ENCODE data around the gene EML6. TPM values are rescaled to one million over a fixed set of nuclear protein-coding genes. Genes with fewer than 3 reads are reported as not detected.

The EML6 gene
- total RNA-seq, 8 experiments from 2014 or later, result 2.9 to 23.2 (median 10.2) TPM

GRCh38 chr2:54770211-54770610, 46.7 kb downstream of the EML6 start:
- H3K27ac ChIP-seq, result no peak overlapping the region
- no peak for ATAC-seq (replicated peaks in 6 of 8)
- H3K4me1 ChIP-seq (replicated peaks in 1 of 2), result no peaks in the 10 kb centered on the region
- no peak overlapping the region for H3K4me3 ChIP-seq
- in situ Hi-C loops (cut with MboI; ENCODE audit: low pct_unique_long_range_greater_than_20kb in 2 of 9, low sequenced_read_pairs in 9 of 9, unreplicated experiment in 9 of 9), result no loop called here
- WGBS, 10 experiments, result 50 to 100% (median 86%) methylated on average over 1 to 2 of the region's 2 CpGs; no CpG with 5 or more reads in 2 of the 10 experiments

GRCh38 chr2:54770676-54771075, 47.2 kb downstream of the EML6 start:
- no peak for ATAC-seq (replicated peaks in 6 of 8)
- Histone ChIP-seq H3K4me1 (replicated peaks in 1 of 2) (no peaks in the 10 kb centered on the region), H3K27ac (no peak overlapping the region), H3K4me3 (no peak overlapping the region)
- in situ Hi-C loops (cut with MboI; ENCODE audit: low pct_unique_long_range_greater_than_20kb in 2 of 9, low sequenced_read_pairs in 9 of 9, unreplicated experiment in 9 of 9), result no loop called here
- 83 to 100% (median 100%) methylated on average over 1 to 3 of the region's 3 CpGs; no CpG with 5 or more reads in 3 of the 10 experiments for WGBS, 10 experiments

GRCh38 chr2:54771166-54771885, 47.9 kb downstream of the EML6 start:
- Histone ChIP-seq H3K27ac (no peak overlapping the region), H3K4me1 (replicated peaks in 1 of 2) (no peaks in the 10 kb centered on the region), H3K4me3 (no peak overlapping the region)
- in situ Hi-C loops (cut with MboI; ENCODE audit: low pct_unique_long_range_greater_than_20kb in 2 of 9, low sequenced_read_pairs in 9 of 9, unreplicated experiment in 9 of 9), result no loop called here
- 10 to 100% (median 67%) methylated on average over 1 to 10 of the region's 10 CpGs for WGBS, 10 experiments
- ATAC-seq (replicated peaks in 6 of 8), result peak in 7 of 8 experiments; percentile 16 to 92 (median 71)

DNA sequence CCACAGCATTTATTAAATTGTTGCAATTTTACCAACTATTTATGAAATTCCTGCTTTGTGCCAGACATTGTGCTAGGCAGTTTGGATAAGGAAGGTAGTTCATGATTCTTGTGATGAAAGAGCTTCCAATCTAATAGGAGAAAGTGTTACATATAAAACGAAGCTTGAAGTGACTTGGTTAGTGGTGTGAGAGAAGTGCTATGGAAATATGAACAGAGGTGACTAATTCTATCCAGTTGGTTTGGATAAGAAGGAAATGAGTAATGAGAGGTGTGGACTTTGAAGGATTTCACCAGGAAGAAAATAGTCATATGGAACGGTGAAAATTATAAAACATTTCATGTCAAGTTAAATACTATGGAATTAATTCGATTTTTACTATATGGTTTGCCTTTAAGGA, 48.6 kb downstream of the EML6 start:
- no peak overlapping the region for H3K27ac ChIP-seq

GRCh38 chr2:54772531-54772930, 49.1 kb downstream of the EML6 start:
- Histone ChIP-seq H3K27ac (no peak overlapping the region), H3K4me3 (no peak overlapping the region), H3K4me1 (replicated peaks in 1 of 2) (no peaks in the 10 kb centered on the region)
- WGBS, 10 experiments, result 0 to 100% (median 83%) methylated on average over 1 to 4 of the region's 4 CpGs; no CpG with 5 or more reads in 2 of the 10 experiments
- peak in 3 of 8 experiments; percentile 37 to 87 (median 79) for ATAC-seq (replicated peaks in 6 of 8)
- in situ Hi-C loops (cut with MboI; ENCODE audit: low pct_unique_long_range_greater_than_20kb in 2 of 9, low sequenced_read_pairs in 9 of 9, unreplicated experiment in 9 of 9), result no loop called here

More for the DNA sequence above, 48.6 kb downstream of the EML6 start:
- in situ Hi-C loops (cut with MboI; ENCODE audit: low pct_unique_long_range_greater_than_20kb in 2 of 9, low sequenced_read_pairs in 9 of 9, unreplicated experiment in 9 of 9), result no loop called here
- Histone ChIP-seq H3K4me3 (no peak overlapping the region), H3K4me1 (replicated peaks in 1 of 2) (no peaks in the 10 kb centered on the region)
- peak in 2 of 8 experiments; percentile 12 to 53 for ATAC-seq (replicated peaks in 6 of 8)
- WGBS, 10 experiments, result 0 to 90% (median 68%) methylated on average over 1 to 3 of the region's 3 CpGs; no CpG with 5 or more reads in 2 of the 10 experiments

- Histone ChIP-seq H3K4me1 (replicated peaks in 1 of 2) (no peaks in the 10 kb centered on the region), H3K4me3 (no peak overlapping the region), H3K27ac (no peak overlapping the region)
- no peak for ATAC-seq (replicated peaks in 6 of 8)
- in situ Hi-C loops (cut with MboI; ENCODE audit: low pct_unique_long_range_greater_than_20kb in 2 of 9, low sequenced_read_pairs in 9 of 9, unreplicated experiment in 9 of 9), result no loop called here
- 88 to 100% (median 96%) methylated on average over 1 to 2 of the region's 3 CpGs; no CpG with 5 or more reads in 6 of the 10 experiments for WGBS, 10 experiments
Measured at GRCh38 chr2:54773233-54773632, 49.8 kb downstream of the EML6 start.

DNA sequence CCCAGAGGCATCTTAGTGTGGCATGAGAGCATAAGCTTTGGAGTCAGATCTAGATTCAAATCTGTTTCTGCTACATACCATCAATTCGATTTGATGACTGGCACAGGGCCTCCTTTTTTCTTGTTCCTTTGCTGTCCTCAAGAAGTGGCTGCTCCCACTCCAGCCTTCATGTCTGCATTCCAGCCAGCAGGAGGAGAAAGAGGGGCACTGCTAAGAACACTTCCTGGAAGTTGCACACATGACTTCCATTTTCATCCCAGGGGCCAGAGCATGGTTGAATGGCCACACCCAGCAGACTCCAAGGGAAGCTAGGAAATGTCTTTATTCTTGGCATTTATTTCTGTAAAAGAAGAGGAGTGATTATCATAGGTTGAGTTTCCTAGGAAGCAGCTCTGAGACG, 50.4 kb downstream of the EML6 start:
- WGBS, 10 experiments, result 77 to 100% (median 80%) methylated on average over 1 to 2 of the region's 2 CpGs; no CpG with 5 or more reads in 4 of the 10 experiments
- peak in 2 of 8 experiments; percentile 4 to 74 for ATAC-seq (replicated peaks in 6 of 8)
- H3K4me3 ChIP-seq, result no peak overlapping the region
- no peaks in the 10 kb centered on the region for H3K4me1 ChIP-seq (replicated peaks in 1 of 2)
- in situ Hi-C loops (cut with MboI; ENCODE audit: low pct_unique_long_range_greater_than_20kb in 2 of 9, low sequenced_read_pairs in 9 of 9, unreplicated experiment in 9 of 9), result no loop called here
- H3K27ac ChIP-seq, result no peak overlapping the region

- no peak overlapping the region for H3K4me3 ChIP-seq
- ATAC-seq (replicated peaks in 6 of 8), result no peak
- H3K27ac ChIP-seq, result no peak overlapping the region
- H3K4me1 ChIP-seq (replicated peaks in 1 of 2), result no peaks in the 10 kb centered on the region
- in situ Hi-C loops (cut with MboI; ENCODE audit: low pct_unique_long_range_greater_than_20kb in 2 of 9, low sequenced_read_pairs in 9 of 9, unreplicated experiment in 9 of 9), result no loop called here
Measured at GRCh38 chr2:54775710-54776109, 52.2 kb downstream of the EML6 start.

DNA sequence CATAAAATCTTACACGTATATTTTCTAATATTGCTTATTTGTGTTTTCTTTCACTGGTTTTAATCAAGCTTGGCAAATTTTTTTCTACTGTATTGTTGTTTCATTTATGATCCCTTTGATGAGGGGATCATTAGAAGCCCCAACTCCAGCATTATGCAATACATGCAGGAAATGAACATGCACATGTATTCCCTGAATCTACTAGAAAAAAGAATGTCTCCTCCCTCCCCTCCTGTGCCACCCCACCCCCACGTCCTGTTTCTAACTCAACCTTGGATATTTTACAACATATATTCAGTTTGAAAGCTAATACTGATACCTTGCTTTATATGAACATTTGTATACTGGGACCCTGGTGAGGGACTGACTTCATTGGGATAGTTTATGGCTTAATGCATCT, 53.0 kb downstream of the EML6 start:
- WGBS, 10 experiments, result 43 to 100% (median 93%) methylated on average over 1 to 2 of the region's 2 CpGs; no CpG with 5 or more reads in 1 of the 10 experiments
- no peak overlapping the region for H3K4me3 ChIP-seq
- ATAC-seq (replicated peaks in 6 of 8), result no peak
- no peak overlapping the region for H3K27ac ChIP-seq
- H3K4me1 ChIP-seq (replicated peaks in 1 of 2), result no peaks in the 10 kb centered on the region
- in situ Hi-C loops (cut with MboI; ENCODE audit: low pct_unique_long_range_greater_than_20kb in 2 of 9, low sequenced_read_pairs in 9 of 9, unreplicated experiment in 9 of 9), result no loop called here

- in situ Hi-C loops (cut with MboI; ENCODE audit: low pct_unique_long_range_greater_than_20kb in 2 of 9, low sequenced_read_pairs in 9 of 9, unreplicated experiment in 9 of 9), result no loop called here
- H3K4me1 ChIP-seq (replicated peaks in 1 of 2), result no peaks in the 10 kb centered on the region
- no peak overlapping the region for H3K4me3 ChIP-seq
- 57 to 100% (median 90%) methylated on average over 3 of the region's 3 CpGs for WGBS, 10 experiments
- no peak overlapping the region for H3K27ac ChIP-seq
- no peak for ATAC-seq (replicated peaks in 6 of 8)
Measured at GRCh38 chr2:54783349-54783748, 59.9 kb downstream of the EML6 start.

GRCh38 chr2:54787270-54787669, 63.8 kb downstream of the EML6 start:
- H3K4me1 ChIP-seq (replicated peaks in 1 of 2), result no peaks in the 10 kb centered on the region
- no peak overlapping the region for H3K4me3 ChIP-seq
- 88 to 100% (median 100%) methylated on average over 1 to 4 of the region's 4 CpGs; no CpG with 5 or more reads in 2 of the 10 experiments for WGBS, 10 experiments
- no peak overlapping the region for H3K27ac ChIP-seq
- no peak for ATAC-seq (replicated peaks in 6 of 8)
- in situ Hi-C loops (cut with MboI; ENCODE audit: low pct_unique_long_range_greater_than_20kb in 2 of 9, low sequenced_read_pairs in 9 of 9, unreplicated experiment in 9 of 9), result no loop called here

GRCh38 chr2:54787755-54788366, 64.4 kb downstream of the EML6 start:
- H3K27ac ChIP-seq, result no peak overlapping the region
- no peak for ATAC-seq (replicated peaks in 6 of 8)
- no peak overlapping the region for H3K4me3 ChIP-seq
- in situ Hi-C loops (cut with MboI; ENCODE audit: low pct_unique_long_range_greater_than_20kb in 2 of 9, low sequenced_read_pairs in 9 of 9, unreplicated experiment in 9 of 9), result no loop called here
- H3K4me1 ChIP-seq (replicated peaks in 1 of 2), result no peaks in the 10 kb centered on the region
- WGBS, 10 experiments, result 90 to 100% (median 96%) methylated on average over 1 to 13 of the region's 17 CpGs; no CpG with 5 or more reads in 2 of the 10 experiments

DNA sequence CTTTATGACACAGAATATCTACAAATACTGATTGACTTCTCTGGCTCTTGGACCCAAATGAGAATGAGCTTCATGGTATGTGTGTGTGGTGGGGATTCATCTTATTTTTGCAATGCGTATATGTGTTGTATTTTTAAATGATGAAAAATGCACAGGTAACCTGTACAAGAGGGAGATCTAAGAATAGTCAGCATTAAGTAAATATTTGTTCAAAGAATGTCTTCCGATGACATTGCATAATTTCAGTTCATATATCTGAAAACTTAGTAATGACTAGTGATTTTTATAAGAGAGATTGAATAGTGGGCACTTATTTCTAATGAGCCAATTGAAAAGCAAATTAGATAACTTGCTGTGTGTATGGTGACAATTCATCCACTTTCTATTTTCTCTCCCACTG, 66.4 kb downstream of the EML6 start:
- in situ Hi-C loops (cut with MboI; ENCODE audit: low pct_unique_long_range_greater_than_20kb in 2 of 9, low sequenced_read_pairs in 9 of 9, unreplicated experiment in 9 of 9), result no loop called here
- no peak for ATAC-seq (replicated peaks in 6 of 8)
- WGBS, 10 experiments, result 90 to 100% (median 100%) methylated on average over 1 to 2 of the region's 2 CpGs; no CpG with 5 or more reads in 1 of the 10 experiments
- Histone ChIP-seq H3K4me1 (replicated peaks in 1 of 2) (no peaks in the 10 kb centered on the region), H3K27ac (no peak overlapping the region), H3K4me3 (no peak overlapping the region)

All from motor neuron (in vitro differentiated cells).